Tibial nerve (tissue), 4 donors: ENCODE results near the gene CIAO2B. TPM values are rescaled to one million over a fixed set of nuclear protein-coding genes. Genes with fewer than 3 reads are reported as not detected.
"Not testable (repeated sequence)": the region's sequence is repeated elsewhere in the genome, so short reads cannot be mapped to it uniquely, and the experiment has no call there.

ENCODE experiments used
- DNase-seq, 2 donors: peaks; one replicate each; pipeline ENCODE4 v3.0.0-alpha.2; 2019; ENCODE audit warnings: low spot score in 2 of 2
- H3K27ac ChIP-seq, 4 donors: fragments of 200-600 bp; sonication (generic) in 3 of 4; one replicate each; pipeline ENCODE4 v1.5.1; 2017 to 2019; ENCODE audit warnings: mild to moderate bottlenecking in 1 of 4
- H3K27me3 ChIP-seq, 2 donors: fragments of 200-600 bp; sonication (generic) in 1 of 2; one replicate each; pipeline versions ENCODE4 v1.5.1 to v1.6.0; 2017 to 2019
- H3K36me3 ChIP-seq, 3 donors: fragments of 200-600 bp; sonication (generic); one replicate each; pipeline ENCODE4 v1.5.1; 2018 to 2019
- H3K4me1 ChIP-seq, 4 donors: fragments of 200-600 bp; sonication (generic) in 3 of 4; one replicate each; pipeline ENCODE4 v1.5.1; 2017 to 2019
- H3K4me3 ChIP-seq, 4 donors: fragments of 200-600 bp; sonication (generic) in 3 of 4; one replicate each; pipeline ENCODE4 v1.5.1; 2017 to 2019; ENCODE audit warnings: mild to moderate bottlenecking in 1 of 4, moderate library complexity in 1 of 4
- H3K9me3 ChIP-seq, 4 donors: fragments of 200-600 bp; sonication (generic) in 3 of 4; one replicate each; pipeline ENCODE4 v1.5.1; 2017 to 2019
- CTCF ChIP-seq, 5 experiments: fragments of 200-600 bp in 3 of 5; fragments of 450-650 bp in 2 of 5; sonication (generic) in 3 of 5; IDR thresholded peaks; one replicate each; pipeline ENCODE4 v1.5.1; 2016 to 2019; ENCODE audit warnings: antibody characterized with exemption in 5 of 5, mild to moderate bottlenecking in 3 of 5, moderate library complexity in 2 of 5
- EP300 ChIP-seq, 2 donors: sonication (generic); formaldehyde crosslinking; IDR thresholded peaks; one replicate each; pipeline ENCODE4 v1.6.1; 2017; ENCODE audit warnings: antibody characterized with exemption in 2 of 2, mild to moderate bottlenecking in 1 of 2
- POLR2A ChIP-seq, 2 donors: fragments of 450-650 bp; IDR thresholded peaks; one replicate each; pipeline ENCODE4 v1.6.1; 2017; ENCODE audit warnings: antibody characterized with exemption in 2 of 2, mild to moderate bottlenecking in 2 of 2, moderate library complexity in 2 of 2
- WGBS, 2 donors: methylation state at CpG; one replicate each; pipeline ENCODE4 v1.1.5; 2018; 5-methylcytosine and 5-hydroxymethylcytosine counted together
- total RNA-seq, 4 donors: library from RNA; depleted of rRNA; stranded (reverse); fragments of >200 nt; gene quantifications; one replicate each; pipeline ENCODE4 v1.1.0, GENCODE V29; 2016

The CIAO2B gene
- total RNA-seq, 4 donors from 2014 or later = 57.1 to 111 (median 89.9) TPM

DNA sequence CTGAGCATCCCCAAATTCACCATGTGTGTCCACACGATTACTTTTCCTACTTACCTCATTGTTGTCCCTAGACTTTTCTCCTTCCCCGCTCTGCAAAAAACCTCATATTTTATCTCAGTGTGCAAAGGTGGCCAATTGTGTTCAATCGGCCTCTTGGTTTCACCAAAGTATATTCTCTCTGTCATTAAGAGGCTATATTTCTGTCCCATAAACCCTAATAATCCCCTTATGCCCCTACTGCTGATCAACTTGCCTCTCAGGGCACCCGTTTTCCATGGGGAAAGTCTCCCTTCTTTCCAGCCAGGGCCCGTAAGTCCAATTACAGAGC, 12.7 kb upstream of the CIAO2B start:
- no peak for DNase-seq
- Histone ChIP-seq H3K9me3 (peaks cover 0 to 6% (median 0%) of the 10 kb centered on the region in 4 donors), H3K27me3 (peaks cover 0 to 13% of the 10 kb centered on the region in 2 donors), H3K36me3 (peaks cover 0 to 21% (median 2%) of the 10 kb centered on the region in 3 donors), H3K4me3 (no peak overlapping the region), H3K27ac (peak overlapping the region in 1 of 4 donors; percentile 60), H3K4me1 (peaks cover 0 to 20% (median 11%) of the 10 kb centered on the region in 4 donors)
- WGBS, 2 donors = 32 to 35% methylated on average over 5 of the region's 5 CpGs
- TF ChIP-seq POLR2A (IDR thresholded peaks at IDR 0.05) (no peak), CTCF (IDR thresholded peaks at IDR 0.05) (no peak), EP300 (IDR thresholded peaks at IDR 0.05) (no peak)

GRCh38 chr16:66946541-66946940, 12.3 kb upstream of the CIAO2B start:
- H3K9me3 ChIP-seq = peaks cover 0 to 3% (median 0%) of the 10 kb centered on the region in 4 donors
- H3K27me3 ChIP-seq = peaks cover 0 to 10% of the 10 kb centered on the region in 2 donors
- TF ChIP-seq EP300 (IDR thresholded peaks at IDR 0.05) (no peak), POLR2A (IDR thresholded peaks at IDR 0.05) (no peak), CTCF (IDR thresholded peaks at IDR 0.05) (no peak)
- DNase-seq = no peak
- no peak overlapping the region for H3K27ac ChIP-seq
- H3K4me1 ChIP-seq = peaks cover 0 to 20% (median 11%) of the 10 kb centered on the region in 4 donors
- H3K36me3 ChIP-seq = peaks cover 0 to 25% (median 6%) of the 10 kb centered on the region in 3 donors
- WGBS, 2 donors = 72 to 78% methylated on average over 7 of the region's 7 CpGs
- no peak overlapping the region for H3K4me3 ChIP-seq

- H3K27ac ChIP-seq = no peak overlapping the region
- peaks cover 0 to 31% (median 12%) of the 10 kb centered on the region in 3 donors for H3K36me3 ChIP-seq
- no peak for TF ChIP-seq CTCF (IDR thresholded peaks at IDR 0.05)
- TF ChIP-seq POLR2A (IDR thresholded peaks at IDR 0.05) = no peak
- TF ChIP-seq EP300 (IDR thresholded peaks at IDR 0.05) = no peak
- no peak overlapping the region for H3K4me3 ChIP-seq
- DNase-seq = no peak
- peaks cover 0 to 20% (median 11%) of the 10 kb centered on the region in 4 donors for H3K4me1 ChIP-seq
- no peaks in the 10 kb centered on the region for H3K9me3 ChIP-seq
- peaks cover 0 to 10% of the 10 kb centered on the region in 2 donors for H3K27me3 ChIP-seq
- 84 to 85% methylated on average over 4 of the region's 4 CpGs for WGBS, 2 donors
Observed at GRCh38 chr16:66945939-66946338, 11.7 kb upstream of the CIAO2B start.

DNA sequence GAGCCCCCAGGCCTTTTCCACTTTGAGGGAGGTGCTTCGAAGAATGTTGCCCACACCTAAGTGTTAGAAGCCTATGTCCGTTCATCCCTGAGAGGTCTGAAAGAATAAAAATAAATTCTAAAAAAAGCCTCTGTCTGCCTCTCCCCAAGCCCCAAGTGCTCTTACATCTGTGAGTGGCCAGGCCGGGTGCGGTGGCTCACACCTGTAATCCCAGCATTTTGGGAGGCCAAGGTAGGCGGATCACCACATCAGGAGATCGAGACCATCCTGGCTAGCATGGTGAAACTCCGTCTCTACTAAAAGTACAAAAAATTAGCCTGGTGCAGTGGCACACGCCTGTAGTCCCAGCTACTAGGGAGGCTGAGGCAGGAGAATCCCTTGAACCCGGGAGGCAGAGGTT, 10.8 kb upstream of the CIAO2B start:
- H3K36me3 ChIP-seq = peaks cover 0 to 41% (median 22%) of the 10 kb centered on the region in 3 donors
- peaks cover 0 to 10% of the 10 kb centered on the region in 2 donors for H3K27me3 ChIP-seq
- peaks cover 0 to 20% (median 11%) of the 10 kb centered on the region in 4 donors for H3K4me1 ChIP-seq
- H3K27ac ChIP-seq, DNase-seq, H3K9me3 ChIP-seq, H3K4me3 ChIP-seq: not testable (repeated sequence)
- 80 to 83% methylated on average over 9 of the region's 9 CpGs for WGBS, 2 donors

DNA sequence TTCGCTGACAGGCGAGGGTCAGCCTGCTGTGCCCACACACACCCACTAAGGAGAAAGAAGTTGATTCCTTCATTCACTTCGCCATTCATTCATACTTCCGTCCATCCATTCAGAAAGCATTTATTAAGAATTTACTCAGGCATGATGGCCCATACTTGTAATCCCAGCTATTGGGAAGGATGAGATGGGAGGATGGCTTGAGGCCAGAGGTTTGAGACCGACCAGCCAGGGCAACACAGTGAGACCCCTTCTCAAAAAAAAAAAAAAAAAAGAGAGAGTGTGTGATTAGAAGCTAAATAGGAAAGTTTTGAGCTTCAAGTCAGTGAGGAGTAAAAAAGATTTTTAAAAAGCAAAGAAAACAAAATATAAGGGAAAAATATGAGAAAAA, 9.8 kb upstream of the CIAO2B start:
- H3K4me1 ChIP-seq = peaks cover 0 to 17% (median 9%) of the 10 kb centered on the region in 4 donors
- H3K9me3 ChIP-seq = no peaks in the 10 kb centered on the region
- WGBS, 2 donors = 76 to 82% methylated on average over 5 of the region's 5 CpGs
- H3K4me3 ChIP-seq = no peak overlapping the region
- H3K27me3 ChIP-seq = peaks cover 0 to 1% of the 10 kb centered on the region in 2 donors
- peaks cover 0 to 50% (median 24%) of the 10 kb centered on the region in 3 donors for H3K36me3 ChIP-seq
- no peak overlapping the region for H3K27ac ChIP-seq
- DNase-seq = no peak
- TF ChIP-seq POLR2A (IDR thresholded peaks at IDR 0.05) = no peak
- TF ChIP-seq EP300 (IDR thresholded peaks at IDR 0.05) = no peak
- TF ChIP-seq CTCF (IDR thresholded peaks at IDR 0.05) = no peak
